Neural cell (in vitro differentiated cells): ENCODE measurements around the gene CSGALNACT2. TPM values are rescaled to one million over a fixed set of nuclear protein-coding genes. Genes with fewer than 3 reads are reported as not detected.

ENCODE experiments used
- H2AFZ ChIP-seq: fragments of 200-600, 300-800 bp; sonication (generic), shearing (Covaris generic); 2 replicates; pipeline ENCODE4 v1.6.0; 2014; ENCODE audit warnings: low read depth, mild to moderate bottlenecking, antibody characterized with exemption, low read length, moderate library complexity
- H3F3A ChIP-seq: fragments of 200-600 bp; shearing (Covaris generic); 2 replicates; pipeline ENCODE4 v1.6.1; 2016; ENCODE audit warnings: mild to moderate bottlenecking, moderate library complexity, mixed read lengths, antibody characterized with exemption, low read length; ENCODE audit not compliant: insufficient read depth, poor library complexity, severe bottlenecking
- H3K27ac ChIP-seq: fragments of 200-600, 300-800 bp; sonication (generic), shearing (Covaris generic); 2 replicates; pipeline ENCODE4 v1.5.1; 2014; ENCODE audit warnings: mild to moderate bottlenecking, low read length, moderate library complexity
- H3K27me3 ChIP-seq: fragments of 300-800, 200-600 bp; sonication (generic), shearing (Covaris generic); 2 replicates; pipeline ENCODE4 v1.6.0; 2014; ENCODE audit warnings: mild to moderate bottlenecking, low read depth, low read length, moderate library complexity; ENCODE audit not compliant: insufficient read depth
- H3K36me3 ChIP-seq: fragments of 300-800, 200-600 bp; sonication (generic), shearing (Covaris generic); 2 replicates; pipeline ENCODE4 v1.5.1; 2014; ENCODE audit warnings: mild to moderate bottlenecking, antibody characterized with exemption, low read length, moderate library complexity; ENCODE audit not compliant: insufficient read depth
- H3K4me2 ChIP-seq: fragments of 300-800, 200-600 bp; sonication (generic), shearing (Covaris generic); 2 replicates; pipeline ENCODE4 v1.6.0; 2014; ENCODE audit warnings: mild to moderate bottlenecking, low read length
- H3K4me3 ChIP-seq: fragments of 300-800, 200-600 bp; sonication (generic), shearing (Covaris generic); 2 replicates; pipeline ENCODE4 v1.5.1; 2014; ENCODE audit warnings: mild to moderate bottlenecking, low read length, moderate library complexity
- H3K79me2 ChIP-seq: fragments of 200-600 bp; shearing (Covaris generic); replicated peaks from 2 replicates; pipeline ENCODE4 v1.6.0; 2014; ENCODE audit warnings: mild to moderate bottlenecking, low read length, moderate library complexity; ENCODE audit not compliant: insufficient read depth
- H3K9ac ChIP-seq: fragments of 300-800, 200-600 bp; sonication (generic), shearing (Covaris generic); 2 replicates; pipeline ENCODE4 v1.6.1; 2016; ENCODE audit warnings: mild to moderate bottlenecking, low read length, mixed read lengths
- H3K9me2 ChIP-seq: fragments of 200-600 bp; shearing (Covaris generic); 2 replicates; pipeline ENCODE4 v1.6.1; 2016; ENCODE audit warnings: mild to moderate bottlenecking, low read length, mixed read lengths; ENCODE audit not compliant: insufficient read depth
- H3K9me3 ChIP-seq: fragments of 200-600, 300-800 bp; sonication (generic), shearing (Covaris generic); 2 replicates; pipeline ENCODE4 v1.6.1; 2016; ENCODE audit warnings: mild to moderate bottlenecking, mixed run types, low read length, moderate library complexity, mixed read lengths
- H4K20me1 ChIP-seq: fragments of 200-600 bp; shearing (Covaris generic); 2 replicates; pipeline ENCODE4 v1.6.1; 2016; ENCODE audit warnings: mild to moderate bottlenecking, mixed run types; ENCODE audit not compliant: insufficient read depth
- EP300 ChIP-seq: fragments of 450-650 bp; conservative IDR thresholded peaks from 2 replicates; pipeline ENCODE4 v1.6.1; 2014; ENCODE audit warnings: antibody characterized with exemption, mild to moderate bottlenecking, moderate library complexity; ENCODE audit not compliant: poor library complexity, severe bottlenecking
- EZH2 ChIP-seq: fragments of 200-600, 300-800 bp; shearing (Covaris generic), sonication (generic); IDR thresholded peaks from 2 replicates; pipeline ENCODE4 v1.6.1; 2014; ENCODE audit warnings: antibody characterized with exemption, low read length, borderline replicate concordance, mild to moderate bottlenecking; ENCODE audit not compliant: insufficient read depth, poor library complexity, severe bottlenecking
- MXI1 ChIP-seq: fragments of 450-650 bp; conservative IDR thresholded peaks from 2 replicates; pipeline ENCODE4 v1.6.1; 2014; ENCODE audit warnings: antibody characterized with exemption, mild to moderate bottlenecking; ENCODE audit not compliant: poor library complexity, severe bottlenecking
- POLR2AphosphoS5 ChIP-seq: IDR thresholded peaks from 2 replicates; pipeline ENCODE4 v1.6.1; 2012
- RAD21 ChIP-seq: fragments of 450-650 bp; conservative IDR thresholded peaks from 2 replicates; pipeline ENCODE4 v1.6.1; 2014; ENCODE audit warnings: antibody characterized with exemption, mild to moderate bottlenecking, moderate library complexity
- SMC3 ChIP-seq: fragments of 450-650 bp; conservative IDR thresholded peaks from 2 replicates; pipeline ENCODE4 v1.6.1; 2014; ENCODE audit warnings: antibody characterized with exemption, mild to moderate bottlenecking, moderate library complexity; ENCODE audit not compliant: poor library complexity
- TAF1 ChIP-seq: IDR thresholded peaks from 2 replicates; pipeline ENCODE4 v1.6.1; 2012; ENCODE audit warnings: low read depth
- polyA plus RNA-seq: library from polyadenylated mRNA; depleted of rRNA; stranded (reverse); fragments of >200 nt; gene quantifications from 2 replicates; pipeline ENCODE4 v1.2.3, GENCODE V29; 2014
- TF ChIP-seq, protein P1 (sequence below): fragments of 450-650 bp; IDR thresholded peaks from 2 replicates; pipeline ENCODE4 v1.5.1; 2014; ENCODE audit warnings: antibody characterized with exemption, mild to moderate bottlenecking, moderate library complexity; ENCODE audit not compliant: poor library complexity, severe bottlenecking
- TF ChIP-seq, protein P2 (sequence below): IDR thresholded peaks from 2 replicates; pipeline ENCODE4 v1.6.1; 2012; ENCODE audit warnings: borderline replicate concordance

CSGALNACT2 gene
- polyA plus RNA-seq, 1 donor from 2014 or later: 20.7 TPM

DNA sequence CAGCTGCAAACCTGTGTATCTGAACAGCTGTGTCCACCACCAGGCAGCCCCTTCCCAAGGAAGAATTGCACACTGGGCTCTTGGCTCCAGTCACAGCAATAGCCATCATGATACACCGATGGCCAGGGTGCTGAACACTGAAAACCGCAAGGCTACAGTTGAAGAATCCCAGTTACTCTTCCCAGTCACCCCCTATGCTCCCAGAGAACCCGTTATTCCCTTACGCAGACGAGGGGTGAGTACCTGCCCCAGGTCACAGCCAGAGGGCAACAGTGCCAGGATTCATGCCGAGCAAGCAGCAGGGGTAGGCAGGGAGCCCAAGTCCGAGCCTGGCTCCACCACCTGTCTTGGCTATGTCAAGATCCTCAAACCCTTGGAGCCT lies 70.8 kb downstream of the CSGALNACT2 start:
- no peak overlapping the region for H3K27ac ChIP-seq
- no peaks in the 10 kb centered on the region for H3K27me3 ChIP-seq
- no peak overlapping the region for H3K4me3 ChIP-seq
- H3K36me3 ChIP-seq: no peaks in the 10 kb centered on the region
- H3K79me2 ChIP-seq: no peaks in the 10 kb centered on the region
- H3K9ac ChIP-seq: no peak overlapping the region
- H3K9me2 ChIP-seq: no peaks in the 10 kb centered on the region
- no peaks in the 10 kb centered on the region for H4K20me1 ChIP-seq
- H2AFZ ChIP-seq: no peak overlapping the region
- H3K9me3 ChIP-seq: no peaks in the 10 kb centered on the region
- TF ChIP-seq, protein P1, sequence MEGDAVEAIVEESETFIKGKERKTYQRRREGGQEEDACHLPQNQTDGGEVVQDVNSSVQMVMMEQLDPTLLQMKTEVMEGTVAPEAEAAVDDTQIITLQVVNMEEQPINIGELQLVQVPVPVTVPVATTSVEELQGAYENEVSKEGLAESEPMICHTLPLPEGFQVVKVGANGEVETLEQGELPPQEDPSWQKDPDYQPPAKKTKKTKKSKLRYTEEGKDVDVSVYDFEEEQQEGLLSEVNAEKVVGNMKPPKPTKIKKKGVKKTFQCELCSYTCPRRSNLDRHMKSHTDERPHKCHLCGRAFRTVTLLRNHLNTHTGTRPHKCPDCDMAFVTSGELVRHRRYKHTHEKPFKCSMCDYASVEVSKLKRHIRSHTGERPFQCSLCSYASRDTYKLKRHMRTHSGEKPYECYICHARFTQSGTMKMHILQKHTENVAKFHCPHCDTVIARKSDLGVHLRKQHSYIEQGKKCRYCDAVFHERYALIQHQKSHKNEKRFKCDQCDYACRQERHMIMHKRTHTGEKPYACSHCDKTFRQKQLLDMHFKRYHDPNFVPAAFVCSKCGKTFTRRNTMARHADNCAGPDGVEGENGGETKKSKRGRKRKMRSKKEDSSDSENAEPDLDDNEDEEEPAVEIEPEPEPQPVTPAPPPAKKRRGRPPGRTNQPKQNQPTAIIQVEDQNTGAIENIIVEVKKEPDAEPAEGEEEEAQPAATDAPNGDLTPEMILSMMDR: no peak
- TF ChIP-seq EZH2 (no peak), RAD21 (no peak), MXI1 (no peak), EP300 (no peak), SMC3 (no peak), POLR2AphosphoS5 (no peak), TAF1 (no peak)
- TF ChIP-seq, protein P2, sequence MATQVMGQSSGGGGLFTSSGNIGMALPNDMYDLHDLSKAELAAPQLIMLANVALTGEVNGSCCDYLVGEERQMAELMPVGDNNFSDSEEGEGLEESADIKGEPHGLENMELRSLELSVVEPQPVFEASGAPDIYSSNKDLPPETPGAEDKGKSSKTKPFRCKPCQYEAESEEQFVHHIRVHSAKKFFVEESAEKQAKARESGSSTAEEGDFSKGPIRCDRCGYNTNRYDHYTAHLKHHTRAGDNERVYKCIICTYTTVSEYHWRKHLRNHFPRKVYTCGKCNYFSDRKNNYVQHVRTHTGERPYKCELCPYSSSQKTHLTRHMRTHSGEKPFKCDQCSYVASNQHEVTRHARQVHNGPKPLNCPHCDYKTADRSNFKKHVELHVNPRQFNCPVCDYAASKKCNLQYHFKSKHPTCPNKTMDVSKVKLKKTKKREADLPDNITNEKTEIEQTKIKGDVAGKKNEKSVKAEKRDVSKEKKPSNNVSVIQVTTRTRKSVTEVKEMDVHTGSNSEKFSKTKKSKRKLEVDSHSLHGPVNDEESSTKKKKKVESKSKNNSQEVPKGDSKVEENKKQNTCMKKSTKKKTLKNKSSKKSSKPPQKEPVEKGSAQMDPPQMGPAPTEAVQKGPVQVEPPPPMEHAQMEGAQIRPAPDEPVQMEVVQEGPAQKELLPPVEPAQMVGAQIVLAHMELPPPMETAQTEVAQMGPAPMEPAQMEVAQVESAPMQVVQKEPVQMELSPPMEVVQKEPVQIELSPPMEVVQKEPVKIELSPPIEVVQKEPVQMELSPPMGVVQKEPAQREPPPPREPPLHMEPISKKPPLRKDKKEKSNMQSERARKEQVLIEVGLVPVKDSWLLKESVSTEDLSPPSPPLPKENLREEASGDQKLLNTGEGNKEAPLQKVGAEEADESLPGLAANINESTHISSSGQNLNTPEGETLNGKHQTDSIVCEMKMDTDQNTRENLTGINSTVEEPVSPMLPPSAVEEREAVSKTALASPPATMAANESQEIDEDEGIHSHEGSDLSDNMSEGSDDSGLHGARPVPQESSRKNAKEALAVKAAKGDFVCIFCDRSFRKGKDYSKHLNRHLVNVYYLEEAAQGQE: no peak
- no peak overlapping the region for H3K4me2 ChIP-seq
- H3F3A ChIP-seq: no peaks in the 10 kb centered on the region

GRCh38 chr10:43209651-43210141 lies 71.5 kb downstream of the CSGALNACT2 start:
- Histone ChIP-seq H3K4me3 (no peak overlapping the region), H3K9me2 (no peaks in the 10 kb centered on the region), H3K27me3 (no peaks in the 10 kb centered on the region), H3K4me2 (no peak overlapping the region), H3K27ac (no peak overlapping the region), H3K36me3 (no peaks in the 10 kb centered on the region), H3K79me2 (no peaks in the 10 kb centered on the region), H3K9me3 (no peaks in the 10 kb centered on the region), H4K20me1 (no peaks in the 10 kb centered on the region), H3K9ac (no peak overlapping the region), H3F3A (no peaks in the 10 kb centered on the region), H2AFZ (no peak overlapping the region)
- TF ChIP-seq SMC3: no peak
- TF ChIP-seq, protein P2: no peak
- TF ChIP-seq EP300: no peak
- TF ChIP-seq POLR2AphosphoS5: no peak
- TF ChIP-seq RAD21: no peak
- no peak for TF ChIP-seq EZH2
- no peak for TF ChIP-seq MXI1
